K562 (cell line): ENCODE results near the gene PGS1. TPM values are rescaled to one million over a fixed set of nuclear protein-coding genes. Genes with fewer than 3 reads are reported as not detected.

Experiments used
- ARHGAP35 ChIP-seq: fragments of 450-650 bp; IDR thresholded peaks from 2 replicates; pipeline ENCODE4 v1.6.1; 2018; ENCODE audit not compliant: partially characterized antibody
- ASH1L ChIP-seq: fragments of 450-650 bp; IDR thresholded peaks from 2 replicates; pipeline ENCODE4 v1.6.1; 2018; ENCODE audit warnings: borderline replicate concordance, mild to moderate bottlenecking, low read depth; ENCODE audit not compliant: partially characterized antibody
- DDX20 ChIP-seq: fragments of 450-650 bp; IDR thresholded peaks from 2 replicates; pipeline ENCODE4 v1.6.1; 2016; ENCODE audit warnings: missing genetic modification characterization, low read depth, mild to moderate bottlenecking, missing compliant biosample characterization, moderate library complexity
- DPF2 ChIP-seq: fragments of 450-650 bp; IDR thresholded peaks from 2 replicates; pipeline ENCODE4 v1.6.1; 2016
- ETS1 ChIP-seq: conservative IDR thresholded peaks from 2 replicates; pipeline ENCODE4 v1.6.1; 2011; ENCODE audit warnings: low read depth, mild to moderate bottlenecking, low read length; ENCODE audit not compliant: control insufficient read depth
- FOXK1 ChIP-seq: sonication (generic); formaldehyde crosslinking; IDR thresholded peaks from 2 replicates; pipeline ENCODE4 v1.8.0; 2022; ENCODE audit warnings: missing genetic modification reagents, mild to moderate bottlenecking, borderline replicate concordance
- GABPB2 ChIP-seq: fragments of 250-450 bp; sonication (Bioruptor Pico); conservative IDR thresholded peaks from 2 replicates; pipeline ENCODE4 v1.5.1; 2021; ENCODE audit warnings: mild to moderate bottlenecking
- KDM1A ChIP-seq, 2 experiments: fragments of 450-650 bp; IDR thresholded peaks; 2 replicates each; pipeline ENCODE4 v1.6.1; 2016; ENCODE audit warnings: mild to moderate bottlenecking in 2 of 2
- MAFK ChIP-seq: IDR thresholded peaks from 2 replicates; pipeline ENCODE4 v1.6.1; 2011; ENCODE audit warnings: low read length, improper control_type of control experiment
- MTA1 ChIP-seq: fragments of 450-650 bp; IDR thresholded peaks from 2 replicates; pipeline ENCODE4 v1.6.1; 2017; ENCODE audit warnings: borderline replicate concordance
- MXD1 ChIP-seq: fragments of 250-450 bp; sonication (Bioruptor Pico); IDR thresholded peaks from 2 replicates; pipeline ENCODE4 v1.8.0; 2021; ENCODE audit warnings: borderline replicate concordance, mild to moderate bottlenecking, moderate library complexity; ENCODE audit not compliant: poor library complexity, severe bottlenecking
- MXI1 ChIP-seq: IDR thresholded peaks from 2 replicates; pipeline ENCODE4 v1.6.1; 2011; ENCODE audit warnings: low read depth, mild to moderate bottlenecking, improper control_type of control experiment, low read length
- MYNN ChIP-seq, 2 experiments: sonication (generic); formaldehyde crosslinking in 1 of 2; IDR thresholded peaks; 2 replicates each; pipeline versions ENCODE4 v1.5.0 to v1.6.1; 2016 to 2020; ENCODE audit warnings: antibody characterized with exemption in 1 of 2, missing genetic modification reagents in 1 of 2
- SUPT5H ChIP-seq: fragments of 450-650 bp; IDR thresholded peaks from 2 replicates; pipeline ENCODE4 v1.6.1; 2016
- XRCC5 ChIP-seq: fragments of 200-400 bp; formaldehyde crosslinking; IDR thresholded peaks from 2 replicates; pipeline ENCODE4 v1.6.1; 2017; ENCODE audit warnings: low read depth, mild to moderate bottlenecking, low read length
- ZNF174 ChIP-seq: fragments of 250-450 bp; sonication (Bioruptor Pico); IDR thresholded peaks from 2 replicates; pipeline ENCODE4 v1.4.0; 2020; ENCODE audit warnings: mild to moderate bottlenecking
- ZNF217 ChIP-seq: sonication (generic); formaldehyde crosslinking; IDR thresholded peaks from 2 replicates; pipeline ENCODE4 v1.8.0; 2022; ENCODE audit warnings: mild to moderate bottlenecking, missing genetic modification reagents
- ZNF449 ChIP-seq: fragments of 250-450 bp; sonication (Bioruptor Pico); IDR thresholded peaks from 2 replicates; pipeline ENCODE4 v1.8.0; 2022; ENCODE audit warnings: moderate library complexity, mild to moderate bottlenecking, inconsistent platforms
- ZNF75A ChIP-seq: fragments of 450-650 bp; formaldehyde crosslinking; IDR thresholded peaks from 2 replicates; pipeline ENCODE4 v1.4.0; 2020; ENCODE audit warnings: mild to moderate bottlenecking
- polyA plus RNA-seq, 8 experiments: library from polyadenylated mRNA; depleted of rRNA in 4 of 8; stranded (reverse) in 5 of 8; unstranded in 3 of 8; fragments of >200 nt; fragmentation: Nextera tagmentation in 2 of 8; fragmentation: Illumina TruSeq in 1 of 8; extraction: Ambion mirVana in 2 of 8; extraction: Trizol in 1 of 8; gene quantifications; 2 replicates each; pipeline versions ENCODE4 v1.2.1 to v1.2.3, GENCODE V29; 2011 to 2014; ENCODE audit warnings: inconsistent platforms in 1 of 8, missing spikeins in 1 of 8
- total RNA-seq, 7 experiments: library from RNA; depleted of rRNA in 6 of 7; stranded (reverse); fragments of >200 nt in 6 of 7; fragmentation: Illumina TruSeq in 2 of 7; extraction: Trizol in 2 of 7; gene quantifications; 2 replicates each; pipeline versions ENCODE4 v1.2.1 to v1.2.3, GENCODE V29; 2011 to 2021; ENCODE audit warnings: low replicate concordance in 1 of 7

PGS1 gene
- total and polyA plus RNA-seq, 9 of the 15 experiments (the other 6 are each of a cell fraction or from before 2014, with no cell fraction given), result 1.3 to 39.4 (median 22.3) TPM

- TF ChIP-seq DDX20 (tag) (no peak), ZNF217 (no peak), ARHGAP35 (no peak), DPF2 (peak; percentile 68), MYNN (IDR thresholded peaks at IDR 0.05) (no peak), MYNN (CRISPR knock-in tag; IDR thresholded peaks at IDR 0.05) (no peak), XRCC5 (no peak), MXD1 (CRISPR knock-in tag) (no peak), ZNF449 (CRISPR knock-in tag) (no peak), ZNF75A (no peak), SUPT5H (no peak), KDM1A (IDR thresholded peaks at IDR 0.05) (peak; percentile 37 to 56; a peak in 2 of 4 replicates), ZNF174 (CRISPR knock-in tag) (no peak), MXI1 (no peak), ETS1 (no peak), MAFK (0 out of 2 replicates have a peak, but pooled peaks have one; percentile 32), FOXK1 (no peak), ASH1L (no peak), GABPB2 (no peak), MTA1 (no peak)
Observed at GRCh38 chr17:78364436-78365281, 13.8 kb upstream of the PGS1 start (continued).
